GM18508 (cell line): ENCODE results near the gene SEC14L2.

Source experiments
- ATAC-seq: cut with Tn5 transposase; IDR thresholded peaks from one replicate; pipeline ENCODE4 v1.9.1; 2021; ENCODE audit warnings: moderate number of reproducible peaks; ENCODE audit not compliant: insufficient read depth, unreplicated experiment

Gene SEC14L2

DNA sequence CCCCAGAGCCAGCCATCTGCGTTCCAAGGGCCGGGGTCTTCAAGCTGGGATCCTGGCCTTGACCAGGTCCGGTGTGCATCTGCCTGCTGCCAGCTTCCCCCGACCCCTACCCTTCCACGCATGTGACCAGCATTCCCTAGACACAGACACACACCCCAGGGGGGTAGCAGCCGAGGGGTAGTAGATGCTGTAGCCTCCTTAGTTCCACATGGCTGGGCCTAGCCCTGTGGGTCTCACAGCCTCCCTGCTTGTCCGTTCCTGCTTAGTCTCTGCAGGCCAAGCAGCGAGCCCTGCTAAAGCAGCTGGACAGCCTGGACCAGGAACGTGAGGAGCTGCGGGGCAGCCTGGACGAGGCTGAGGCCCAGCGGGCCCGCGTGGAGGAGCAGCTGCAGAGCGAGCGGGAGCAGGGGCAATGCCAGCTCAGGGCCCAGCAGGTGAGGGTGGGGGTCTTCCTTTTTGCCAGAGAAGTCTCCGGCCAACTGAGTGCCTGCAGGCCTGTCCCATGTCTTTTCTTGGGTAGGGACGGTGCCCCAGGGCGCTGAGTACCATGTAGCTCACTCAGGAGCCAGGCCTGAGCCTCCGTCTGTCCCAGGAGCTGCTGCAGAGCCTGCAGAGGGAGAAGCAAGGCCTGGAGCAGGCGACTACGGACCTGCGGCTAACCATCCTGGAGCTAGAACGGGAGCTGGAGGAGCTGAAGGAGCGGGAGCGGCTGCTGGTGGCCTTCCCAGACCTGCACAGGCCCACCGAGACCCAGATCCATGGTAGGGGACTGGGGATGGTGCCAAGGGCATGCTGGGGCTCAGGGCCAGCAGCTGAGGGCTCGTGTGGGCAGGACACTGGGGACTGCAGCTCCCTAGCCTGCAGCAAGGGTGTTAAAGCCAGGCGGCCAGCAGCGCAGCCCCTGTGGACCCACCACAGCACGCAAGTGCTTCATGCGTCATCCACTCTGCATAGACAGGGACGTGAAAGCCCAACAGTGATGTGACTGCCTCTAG lies 23.2 kb upstream of the SEC14L2 start:
- no peak for ATAC-seq

- no peak for ATAC-seq
These were observed 21.4 kb upstream of the SEC14L2 start for GRCh38 chr22:30375312-30375849.

DNA sequence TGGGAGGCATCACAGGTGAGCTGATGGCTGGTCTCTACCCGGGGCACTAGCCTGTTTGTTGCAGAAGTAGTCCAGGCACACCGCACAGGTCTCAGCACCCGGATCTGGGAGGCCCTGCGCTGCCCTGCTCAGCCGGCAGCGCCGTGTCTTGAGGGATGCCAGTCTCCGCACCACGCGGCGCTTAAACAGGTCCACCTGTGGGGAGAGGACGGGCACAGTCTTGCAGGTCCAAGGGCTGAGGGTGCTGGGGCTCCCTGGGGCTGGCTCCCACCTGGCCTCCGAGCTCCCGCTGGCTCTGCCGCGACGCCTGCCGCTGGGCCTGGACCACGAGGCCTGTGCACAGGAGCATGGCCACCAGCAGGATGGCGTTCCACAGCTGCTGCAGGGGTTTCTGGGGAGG lies 16.8 kb upstream of the SEC14L2 start:
- ATAC-seq, result no peak

GRCh38 chr22:30381264-30381663 lies 15.6 kb upstream of the SEC14L2 start:
- no peak for ATAC-seq

DNA sequence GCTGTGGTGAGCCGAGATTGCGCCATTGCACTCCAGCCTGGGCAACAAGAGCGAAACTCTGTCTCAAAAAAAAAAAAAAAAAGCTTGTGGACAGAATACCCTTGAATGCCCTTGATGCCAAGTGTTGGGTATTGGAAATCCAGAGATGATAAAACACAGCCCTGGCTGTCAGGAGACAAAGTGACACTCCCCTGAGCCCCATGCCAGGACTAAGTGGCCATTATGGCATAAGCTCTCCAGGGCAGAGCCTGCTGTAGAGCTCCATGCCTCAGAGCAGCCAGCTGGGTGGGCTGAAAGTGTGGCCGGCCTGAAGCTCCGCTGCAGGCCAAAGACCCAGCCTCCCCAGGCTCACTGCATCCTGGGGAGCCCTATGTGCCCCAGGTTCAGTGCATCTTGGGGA lies 14.5 kb upstream of the SEC14L2 start:
- ATAC-seq, result no peak

- ATAC-seq, result no peak
These were observed 13.8 kb upstream of the SEC14L2 start for GRCh38 chr22:30383061-30383460.

- ATAC-seq, result no peak
These were observed 10.9 kb upstream of the SEC14L2 start for GRCh38 chr22:30385942-30386341.

GRCh38 chr22:30386608-30386959 lies 10.2 kb upstream of the SEC14L2 start:
- no peak for ATAC-seq

DNA sequence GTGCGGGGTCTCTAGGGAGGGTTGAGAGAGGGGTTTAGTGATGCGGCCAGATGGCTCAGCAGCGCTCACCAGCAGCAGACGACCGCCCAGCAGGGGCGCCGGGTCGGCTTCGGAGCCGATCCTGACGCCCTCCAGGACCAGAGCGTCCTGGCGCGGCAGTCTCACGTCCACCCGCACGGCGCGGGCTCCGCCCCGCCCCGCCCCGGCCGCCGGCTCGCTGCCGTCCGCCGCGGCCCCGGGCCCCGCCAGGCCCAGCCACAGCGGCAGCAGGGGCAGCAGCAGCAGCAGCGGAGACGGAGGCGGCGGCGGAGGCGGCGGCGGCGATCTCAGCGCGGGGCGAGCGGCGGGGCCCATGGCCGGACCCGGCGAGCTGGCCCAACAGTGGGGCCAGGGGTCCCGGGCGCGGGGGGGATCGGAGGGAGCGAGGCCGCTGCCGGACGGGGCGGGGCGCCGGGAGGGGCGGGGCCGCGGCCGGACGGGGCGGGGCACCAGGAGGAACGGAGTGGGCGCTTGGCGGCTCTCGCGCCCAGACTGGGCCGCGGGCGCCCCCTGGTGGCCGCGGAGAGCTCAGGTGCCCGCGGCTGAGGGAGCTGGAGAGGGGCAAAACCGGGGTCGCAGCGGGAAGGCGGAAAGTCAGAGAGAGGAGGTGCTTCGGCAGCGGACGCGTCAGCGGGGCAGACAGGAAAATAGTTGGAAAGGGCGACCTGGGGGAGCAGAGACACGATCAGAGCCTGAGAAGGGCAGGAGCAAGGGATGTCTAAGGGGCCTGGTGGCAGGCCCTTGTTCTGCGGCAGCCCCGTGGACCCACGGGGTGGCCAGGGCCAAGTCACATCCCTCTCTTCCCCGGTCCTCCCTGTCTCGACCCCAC lies 9.6 kb upstream of the SEC14L2 start, which contains the start of gene RNF215:
TSS of gene RNF215 (minus strand) at position 452 of the 868 bp plus-strand sequence. CDS start at position 354, 98 bp downstream.
- no peak for ATAC-seq

DNA sequence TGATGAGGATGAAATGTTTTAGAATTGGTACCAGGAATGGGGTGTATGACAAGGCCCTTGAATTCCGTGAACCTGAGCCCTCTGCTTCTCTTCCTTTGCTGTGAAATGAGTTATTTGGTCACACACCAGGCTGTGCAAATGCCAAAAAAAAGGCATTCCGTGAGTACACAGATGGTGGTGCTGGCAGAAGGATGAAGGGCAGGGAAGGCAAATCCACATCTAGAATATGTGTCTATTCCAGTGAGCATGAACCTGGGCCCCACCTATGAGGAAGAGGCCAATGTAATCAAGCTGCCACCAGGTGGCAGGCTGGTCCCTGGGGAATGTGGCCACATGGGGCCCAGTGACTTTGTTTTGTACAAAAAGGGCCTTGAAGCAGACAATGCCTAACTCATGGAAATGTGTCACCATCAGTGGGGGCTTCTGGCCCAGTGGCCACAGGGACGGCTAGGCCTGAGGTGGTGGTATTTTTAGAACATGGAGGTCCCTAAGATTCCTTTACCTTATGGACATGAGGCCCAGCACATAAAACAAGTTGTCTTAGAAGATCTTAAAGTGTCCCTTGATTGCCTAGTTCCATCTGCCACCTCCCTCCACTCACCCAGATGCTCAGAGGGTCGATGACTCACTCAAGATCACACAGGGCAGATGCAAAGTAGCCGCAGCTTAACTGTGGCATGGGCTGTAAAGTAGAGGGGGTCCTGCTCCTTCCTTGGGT lies 5.7 kb upstream of the SEC14L2 start:
- no peak for ATAC-seq

DNA sequence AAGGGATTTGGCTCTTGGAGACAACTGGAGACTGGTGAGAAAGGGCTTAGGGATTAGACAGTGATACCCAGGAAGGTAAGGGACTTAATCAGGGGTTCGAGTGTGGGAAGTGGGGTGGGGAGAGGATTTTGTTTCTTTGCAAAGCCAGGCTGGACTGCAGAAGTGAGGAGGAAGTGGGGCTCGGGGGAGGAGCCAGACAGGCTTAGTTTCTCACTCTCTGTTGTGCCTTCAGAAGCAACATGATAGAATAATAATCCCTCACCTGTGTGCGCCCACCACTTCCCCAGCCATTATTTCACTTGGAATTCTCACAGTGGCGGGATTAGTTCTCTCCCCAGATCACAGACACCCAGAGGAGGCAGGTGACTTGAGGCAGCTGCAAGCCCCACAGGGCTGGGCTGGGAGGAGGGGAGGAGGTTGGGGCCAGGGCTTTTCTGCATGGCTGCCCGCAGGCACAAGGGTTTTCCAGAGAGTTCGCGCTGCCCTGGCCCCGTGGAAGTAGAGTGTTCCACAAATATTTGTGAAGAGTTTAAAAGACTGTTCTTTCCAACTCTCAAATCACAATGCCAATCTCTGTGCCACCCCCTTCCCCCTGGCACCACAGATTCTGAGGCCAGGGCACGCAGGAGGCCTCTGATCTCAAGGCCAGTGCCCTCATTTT lies 4.0 kb upstream of the SEC14L2 start:
- ATAC-seq, result no peak

DNA sequence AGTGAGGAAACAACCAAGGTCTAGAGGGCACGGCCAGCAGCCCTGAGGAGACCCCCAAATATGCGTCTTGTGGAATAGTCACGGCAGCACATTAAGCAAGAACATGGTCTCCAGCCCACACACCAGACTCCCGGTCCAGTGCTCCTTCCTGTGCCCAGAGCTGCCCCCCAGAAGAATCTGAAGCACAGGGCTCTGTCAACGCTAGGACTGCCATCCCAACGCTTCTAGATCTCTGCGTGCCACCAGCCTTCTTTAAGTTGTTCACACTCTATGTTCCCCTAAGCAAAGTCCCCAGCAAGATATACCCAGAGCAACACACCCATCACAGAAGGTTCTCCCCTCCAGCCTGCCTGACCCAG lies 3.5 kb upstream of the SEC14L2 start:
- no peak for ATAC-seq

DNA sequence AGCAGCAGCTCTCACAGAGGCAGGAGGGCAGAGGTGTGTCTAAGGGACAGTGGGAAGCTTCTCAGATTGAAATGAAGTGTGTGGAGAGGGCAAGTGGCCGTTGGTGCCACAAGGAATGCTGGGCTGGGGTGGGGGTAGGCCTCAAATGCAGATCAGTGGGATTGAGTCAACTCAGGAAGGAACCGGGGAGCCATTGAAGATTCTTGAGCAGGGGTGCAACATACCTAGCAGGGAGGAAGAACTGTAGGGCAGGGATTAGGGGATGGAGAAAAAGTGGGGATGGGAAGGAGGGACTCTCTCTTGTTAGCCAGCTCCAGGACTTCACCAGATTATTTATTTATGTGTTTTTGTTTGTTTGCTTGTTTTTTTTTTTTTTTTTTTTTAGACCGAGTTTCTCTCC lies 2.9 kb upstream of the SEC14L2 start:
- ATAC-seq, result no peak

DNA sequence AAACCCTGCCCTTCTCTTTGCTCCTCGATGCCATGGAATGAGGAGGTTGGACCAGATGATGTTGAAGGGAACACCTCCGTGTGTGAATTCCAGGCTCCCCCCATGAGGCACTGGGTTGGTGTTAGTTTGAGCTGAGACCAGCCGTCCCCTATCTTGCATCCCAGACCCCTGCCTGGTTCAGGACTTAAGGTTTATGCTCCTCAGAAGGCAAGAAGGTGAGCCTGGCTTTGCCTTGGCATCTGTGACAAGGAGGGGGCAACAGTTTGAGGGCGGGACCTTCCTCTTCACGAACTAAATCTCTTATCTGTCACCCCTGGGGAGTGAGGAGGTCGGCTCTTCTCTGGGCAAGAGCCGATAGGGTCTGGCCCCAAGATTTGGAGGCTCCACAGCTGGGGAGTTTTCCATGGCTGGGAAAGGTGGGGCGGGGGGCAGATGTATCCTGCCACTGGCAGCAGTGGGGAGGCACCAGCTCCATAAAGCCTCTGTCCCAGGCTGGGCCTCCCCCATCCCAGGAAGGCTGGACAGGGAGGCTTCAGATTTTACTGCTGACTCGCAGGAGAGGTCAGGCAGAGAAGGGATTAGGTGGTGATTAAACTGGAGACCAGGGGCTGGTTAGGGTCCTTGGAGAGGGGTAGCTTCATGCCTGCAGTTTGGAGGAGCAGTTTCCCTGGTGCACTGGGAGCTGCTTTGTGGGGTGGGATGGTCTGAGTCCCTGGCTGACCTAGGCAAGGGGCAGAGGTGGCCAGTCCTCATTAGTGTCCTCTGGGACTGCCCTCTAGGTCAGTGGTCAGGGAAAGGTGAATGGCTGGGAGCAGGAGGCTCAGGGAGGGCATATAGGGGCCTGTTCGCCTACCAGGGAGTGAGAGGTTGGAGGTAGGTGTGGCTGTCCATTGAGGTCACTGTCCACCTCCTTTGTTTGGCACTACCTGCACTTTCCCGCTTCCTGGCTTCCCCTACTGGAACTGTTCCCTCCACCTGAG lies 1.1 kb downstream of the SEC14L2 start:
- ATAC-seq, result no peak

DNA sequence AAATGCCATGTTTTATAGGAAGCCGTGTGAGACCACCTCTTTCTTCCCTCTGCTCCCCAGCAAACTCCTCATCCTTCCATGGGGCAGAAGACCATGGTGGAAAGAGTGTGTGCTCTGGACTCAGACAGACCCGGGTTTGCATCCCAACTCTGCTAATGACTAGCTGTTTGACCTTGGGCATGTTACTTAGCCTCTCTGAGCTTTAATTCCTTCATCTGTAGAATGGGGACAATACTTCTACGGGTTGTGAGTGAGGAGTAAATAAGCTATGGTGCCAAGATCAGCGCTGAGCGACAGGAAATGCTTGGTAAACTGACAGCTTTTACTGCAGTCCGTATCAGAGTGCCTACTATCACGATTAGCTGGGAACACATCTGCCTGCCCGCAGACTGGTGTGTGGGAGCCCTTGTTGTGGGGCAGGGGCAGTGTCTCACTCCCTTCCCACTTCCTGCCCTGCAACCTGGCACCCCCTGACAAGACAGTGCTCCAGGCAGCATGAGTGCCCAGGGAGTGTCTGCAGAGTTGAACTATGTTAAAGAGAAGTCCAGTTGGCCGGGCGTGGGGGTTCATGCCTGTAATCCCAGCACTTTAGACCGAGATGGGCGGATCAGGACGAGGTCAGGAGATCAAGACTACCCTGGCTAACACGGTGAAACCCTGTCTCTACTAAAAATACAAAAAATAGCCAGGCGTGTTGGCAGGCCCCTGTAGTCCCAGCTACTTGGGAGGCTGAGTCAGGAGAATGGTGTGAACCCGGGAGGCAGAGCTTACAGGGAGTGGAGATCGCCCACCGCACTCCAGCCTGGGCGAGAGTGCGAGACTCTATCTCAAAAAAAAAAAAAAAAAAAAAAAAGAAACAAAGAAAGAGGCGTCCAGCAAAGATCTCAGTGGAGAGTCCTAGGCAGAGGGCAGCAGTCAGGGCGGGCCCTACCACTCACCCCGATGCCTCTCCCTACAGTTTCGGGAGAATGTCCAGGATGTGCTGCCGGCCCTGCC lies 2.2 kb downstream of the SEC14L2 start:
- no peak for ATAC-seq

GRCh38 chr22:30399718-30400117 lies 2.9 kb downstream of the SEC14L2 start:
- ATAC-seq, result no peak

DNA sequence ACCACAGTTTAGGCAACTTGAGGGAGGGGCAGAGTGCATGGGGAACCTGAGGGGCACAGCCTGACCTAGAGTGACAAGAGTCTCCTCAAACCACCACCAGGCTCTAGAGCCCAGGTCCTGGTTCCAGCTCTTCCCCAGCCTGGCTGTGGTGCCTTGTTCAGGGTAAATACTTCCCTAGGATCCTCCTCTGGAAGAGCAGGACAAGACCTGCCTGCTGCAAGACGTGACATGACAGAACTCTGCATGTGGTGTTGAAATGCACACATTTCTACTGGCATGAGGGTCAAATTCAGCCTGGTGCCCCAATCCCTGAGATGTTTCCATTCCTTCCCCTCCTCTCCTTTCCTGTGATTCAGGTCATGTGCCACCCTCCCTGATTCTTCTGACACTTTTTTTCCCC lies 3.3 kb downstream of the SEC14L2 start:
- no peak for ATAC-seq
